HG03520 (cell line): ENCODE data around the gene ORMDL1.

Source experiments
- ATAC-seq: cut with Tn5 transposase; IDR thresholded peaks from one replicate; pipeline ENCODE4 v1.9.1; 2021; ENCODE audit warnings: mild to moderate bottlenecking, moderate library complexity; ENCODE audit not compliant: unreplicated experiment

ORMDL1 gene, protein sequence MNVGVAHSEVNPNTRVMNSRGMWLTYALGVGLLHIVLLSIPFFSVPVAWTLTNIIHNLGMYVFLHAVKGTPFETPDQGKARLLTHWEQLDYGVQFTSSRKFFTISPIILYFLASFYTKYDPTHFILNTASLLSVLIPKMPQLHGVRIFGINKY

DNA sequence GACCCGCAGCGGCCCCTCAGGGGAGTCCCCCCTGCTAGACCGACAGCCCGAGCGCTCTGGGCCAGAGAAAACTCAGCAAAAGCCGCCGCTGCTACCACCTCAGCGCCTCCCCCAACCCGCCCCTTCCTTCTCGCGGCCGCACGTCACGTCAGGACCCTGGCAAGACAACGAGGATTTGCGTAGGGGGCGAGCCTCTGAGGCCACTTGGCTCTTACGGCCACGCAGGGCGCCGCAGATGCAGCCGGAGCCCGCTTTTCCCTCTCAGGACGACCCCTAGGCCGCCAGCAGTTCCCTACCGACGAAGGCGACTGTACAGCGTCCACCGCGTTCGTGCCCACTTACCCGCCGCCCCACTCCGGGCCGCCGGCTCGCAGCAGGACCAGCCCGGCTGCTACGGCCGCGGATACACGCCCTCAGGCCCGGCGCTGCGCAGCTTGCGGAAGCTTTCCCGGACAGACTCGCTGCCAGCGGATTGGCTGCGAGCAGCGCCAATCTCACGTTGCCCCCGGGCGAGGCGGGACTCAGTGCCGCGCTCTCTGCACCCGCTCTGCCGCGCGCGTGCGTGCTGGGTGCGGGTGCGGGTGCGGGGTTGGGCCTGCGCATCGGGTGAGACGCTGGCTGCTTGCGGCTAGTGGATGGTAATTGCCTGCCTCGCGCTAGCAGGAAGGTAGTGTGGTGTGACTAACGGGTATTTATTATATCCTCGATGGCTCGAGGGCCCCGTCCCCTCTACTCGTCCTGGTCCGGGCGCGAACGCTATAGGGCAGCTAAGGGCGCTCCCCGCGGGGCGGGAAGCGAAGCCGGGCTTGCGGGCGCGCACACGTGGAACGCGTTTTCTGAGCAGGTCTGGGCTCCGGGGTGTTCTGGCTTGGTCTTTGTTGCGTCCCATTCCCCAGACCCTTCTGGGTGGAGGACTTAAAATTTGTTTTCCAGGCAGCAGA lies at the start of gene ORMDL1, which contains the start of gene PMS1:
TSS of gene ORMDL1 (minus strand) at position 413 of the 941 bp plus-strand sequence. CDS start 1,744 bp downstream, outside the sequence.
TSS of gene PMS1 (plus strand) at position 524 of the 941 bp plus-strand sequence. CDS start 7,360 bp downstream, outside the sequence.
- peak; percentile 94 for ATAC-seq

DNA sequence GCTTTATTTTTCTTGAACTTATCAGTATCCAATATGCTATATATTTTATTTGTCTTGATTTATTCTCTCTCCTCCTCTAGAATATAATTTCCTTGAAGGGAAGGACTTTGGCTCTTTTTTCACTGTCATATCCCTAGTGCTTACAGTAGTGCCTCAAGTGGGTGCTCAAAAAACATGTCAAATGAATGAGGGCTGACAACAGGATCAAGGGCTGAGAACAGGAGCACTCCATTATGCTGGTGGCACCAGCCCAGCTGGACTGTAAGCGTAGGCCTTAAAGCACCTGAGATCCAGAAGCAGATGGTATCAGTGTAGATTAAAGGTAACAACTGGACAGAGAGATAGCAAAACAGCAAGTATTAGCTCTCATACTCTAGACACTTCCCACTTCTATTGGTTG lies 46.4 kb upstream of the ORMDL1 start:
- ATAC-seq, result no peak

DNA sequence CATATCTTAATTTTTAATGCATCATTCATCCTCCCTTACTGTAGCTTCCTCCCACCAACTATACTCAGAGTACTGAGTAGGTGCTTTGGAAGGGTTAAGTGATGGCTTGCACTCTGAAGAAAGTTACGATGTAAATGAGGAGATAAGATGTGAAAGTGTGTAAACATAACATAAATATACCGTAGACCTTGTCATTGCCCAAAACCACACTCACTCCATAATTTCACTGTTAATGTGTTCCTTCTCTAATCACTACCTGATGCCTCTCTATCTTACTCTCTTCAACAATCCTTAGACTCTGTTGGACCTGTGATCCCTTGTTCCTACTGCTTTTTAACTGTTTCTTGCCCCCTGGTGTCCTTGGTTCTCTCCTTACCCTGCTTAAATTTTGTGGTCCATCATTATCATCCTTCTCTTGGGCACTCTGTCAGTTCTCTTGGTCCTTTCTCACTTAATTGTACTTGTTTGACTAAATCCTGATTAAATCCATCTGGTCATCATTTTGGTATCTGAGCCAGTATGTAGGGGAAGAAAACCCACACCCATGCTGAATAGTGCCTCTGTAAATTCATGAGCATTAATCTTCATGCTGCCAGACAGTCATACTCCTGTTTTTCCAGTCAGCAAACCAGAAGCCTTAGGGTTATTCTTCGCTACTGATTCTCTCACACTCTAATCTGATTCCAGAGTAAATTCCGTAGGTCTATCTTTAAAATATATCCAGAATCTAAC lies 45.1 kb upstream of the ORMDL1 start:
- no peak for ATAC-seq

DNA sequence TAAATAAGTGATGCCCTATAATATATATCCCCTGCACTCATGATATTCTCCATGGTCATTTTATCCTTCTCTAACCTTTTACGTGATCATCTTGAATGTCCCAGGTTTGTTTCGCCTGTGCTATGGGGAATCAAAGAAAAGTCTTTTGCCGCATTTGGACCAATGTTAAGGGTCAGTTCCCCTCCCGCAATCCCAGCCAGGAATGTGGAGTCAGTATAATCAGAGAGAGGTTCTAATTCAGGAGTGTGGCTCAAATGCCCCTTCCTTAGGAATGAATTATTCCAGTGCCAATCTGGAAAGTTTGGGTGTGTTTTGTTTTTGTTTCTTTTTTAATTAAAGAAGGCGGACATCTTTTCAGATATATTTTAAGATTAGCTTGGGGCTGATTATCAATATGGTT lies 41.9 kb upstream of the ORMDL1 start:
- ATAC-seq, result no peak

DNA sequence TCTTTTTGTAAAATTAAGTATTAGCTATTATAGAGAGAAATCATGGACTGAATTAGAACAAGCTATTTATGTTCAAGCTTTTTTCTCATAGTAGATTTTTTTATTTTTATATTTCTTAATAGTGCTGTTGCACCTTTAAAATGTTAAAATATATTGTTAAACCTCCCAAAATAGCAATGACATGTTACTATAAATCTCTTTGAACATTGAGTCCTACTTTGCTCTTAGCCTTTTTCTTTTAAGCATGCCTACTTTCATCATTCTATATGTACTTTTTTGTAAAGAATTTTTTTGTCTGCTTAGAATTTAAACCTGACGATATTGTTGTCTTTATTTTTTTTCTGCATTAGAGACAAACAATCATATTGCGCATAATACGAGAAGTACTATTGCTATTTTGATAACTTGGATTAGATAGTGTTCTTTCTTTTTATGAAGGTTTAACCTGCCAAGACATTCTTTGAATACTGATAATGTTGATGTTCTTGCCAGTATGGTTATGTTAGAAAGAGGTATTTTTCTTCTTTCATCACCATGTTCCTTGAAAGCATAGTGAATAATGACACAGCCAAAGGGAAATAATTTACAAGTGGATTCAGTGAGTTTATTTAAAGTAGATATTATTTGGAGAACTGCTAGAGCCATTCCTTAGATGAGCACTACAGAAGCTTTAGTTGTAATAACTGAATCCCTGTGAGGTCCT lies 40.7 kb upstream of the ORMDL1 start:
- ATAC-seq, result no peak

DNA sequence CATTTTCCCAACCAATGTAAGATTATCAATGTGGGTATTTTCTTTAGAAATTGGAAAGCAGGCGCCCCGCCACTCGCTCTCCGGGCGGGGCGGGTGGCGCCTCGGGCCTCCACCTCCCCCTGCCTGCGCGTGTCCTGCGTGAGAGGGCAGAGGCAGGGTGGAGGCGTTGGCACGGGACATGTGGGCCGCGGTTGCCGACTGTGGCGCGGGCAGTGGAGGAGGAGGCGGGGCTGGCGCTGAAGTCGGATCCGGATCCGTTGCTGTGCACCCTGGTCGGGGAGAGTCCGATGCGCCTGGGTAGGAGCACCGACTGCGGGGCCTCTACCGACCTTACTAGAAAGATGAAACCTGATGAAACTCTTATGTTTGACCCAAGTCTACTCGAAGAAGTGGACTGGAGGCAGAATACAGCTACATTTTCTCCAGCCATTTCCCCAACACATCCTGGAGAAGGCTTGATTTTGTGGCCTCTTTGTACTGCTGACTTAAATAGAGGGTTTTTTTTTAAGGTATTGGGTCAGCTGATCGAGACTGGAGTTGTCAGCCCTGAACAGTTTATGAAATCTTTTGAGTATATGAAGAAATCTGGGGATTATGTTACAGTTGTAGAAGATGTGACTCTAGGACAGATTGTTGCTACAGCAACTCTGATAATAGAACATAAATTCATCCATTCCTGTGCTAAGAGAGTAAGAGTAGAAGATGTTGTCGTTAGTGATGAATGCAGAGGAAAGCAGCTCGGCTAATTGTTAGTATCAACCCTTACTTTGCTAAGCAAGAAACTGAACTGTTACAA lies 38.0 kb upstream of the ORMDL1 start:
- no peak for ATAC-seq

DNA sequence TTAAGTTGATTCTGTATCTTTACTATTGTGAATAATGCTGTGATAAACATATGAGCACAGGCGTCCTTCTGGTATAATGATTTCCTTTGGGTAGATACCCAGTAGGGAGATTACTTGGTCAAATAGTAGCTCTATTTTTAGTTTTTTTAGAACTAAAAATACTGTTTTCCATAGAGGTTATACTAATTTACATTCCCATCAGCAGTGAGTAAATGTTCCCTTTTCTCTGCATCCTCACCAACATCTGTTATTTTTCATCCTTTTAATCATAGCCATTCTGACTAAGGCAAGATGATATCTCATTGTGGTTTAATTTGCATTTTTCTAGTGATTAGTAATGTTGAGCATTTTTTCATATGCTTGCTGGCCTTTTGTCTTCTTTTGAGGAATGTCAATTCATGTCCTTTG lies 35.2 kb upstream of the ORMDL1 start:
- ATAC-seq, result no peak

DNA sequence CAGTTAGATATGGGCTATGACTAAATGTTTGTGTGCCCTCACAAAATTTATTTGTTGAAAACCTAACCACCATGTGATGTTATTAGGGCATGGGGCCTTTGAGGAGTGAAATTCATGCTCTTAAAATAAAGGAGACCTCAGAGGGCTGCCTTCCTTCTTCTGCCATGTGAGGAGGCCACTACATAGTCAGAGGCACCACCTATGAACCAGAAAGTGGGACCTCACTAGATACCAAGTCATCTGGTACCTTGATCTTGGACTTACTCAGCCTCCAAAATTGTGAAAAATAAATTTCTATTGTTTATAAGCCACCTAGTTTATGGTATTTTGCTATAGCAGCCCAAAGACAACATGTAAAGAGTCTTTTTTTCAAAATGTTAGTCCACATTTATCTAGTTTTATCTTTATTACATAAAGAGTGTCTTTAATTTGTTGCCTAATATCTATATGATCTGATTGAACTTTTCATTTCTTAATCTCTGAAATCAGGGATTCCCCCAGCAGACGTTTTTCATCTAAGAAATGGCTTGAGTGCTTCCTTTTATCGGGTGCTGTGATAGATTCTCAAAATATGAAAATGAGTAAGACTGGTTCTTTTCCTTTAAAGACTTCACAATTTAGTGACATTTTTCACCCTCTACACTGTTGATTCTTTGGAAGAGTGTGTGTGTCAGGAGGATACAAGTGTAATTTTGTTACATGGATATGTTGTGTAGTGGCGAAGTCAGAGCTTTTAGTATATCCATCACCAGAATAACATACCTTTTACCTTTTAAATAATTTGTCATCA lies 34.3 kb upstream of the ORMDL1 start:
- ATAC-seq, result no peak

DNA sequence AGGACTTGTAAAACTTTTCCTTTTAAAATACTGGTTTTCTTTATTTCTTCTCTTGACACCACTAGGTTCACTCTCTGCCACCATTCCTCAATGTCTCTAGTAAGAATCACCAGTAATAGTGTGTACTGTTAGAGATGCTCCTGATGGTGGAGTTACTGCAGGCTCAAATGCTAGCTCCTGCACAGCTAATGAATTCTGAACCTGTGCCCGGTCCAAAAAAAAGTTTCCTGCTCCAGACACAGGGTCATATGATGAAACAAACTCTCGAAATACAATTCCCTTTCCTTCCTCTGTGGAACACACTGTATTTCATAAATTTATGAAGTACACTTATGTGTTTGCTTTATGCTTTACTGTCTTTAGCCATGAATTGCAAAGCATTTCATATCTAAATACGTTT lies 19.3 kb upstream of the ORMDL1 start:
- no peak for ATAC-seq

DNA sequence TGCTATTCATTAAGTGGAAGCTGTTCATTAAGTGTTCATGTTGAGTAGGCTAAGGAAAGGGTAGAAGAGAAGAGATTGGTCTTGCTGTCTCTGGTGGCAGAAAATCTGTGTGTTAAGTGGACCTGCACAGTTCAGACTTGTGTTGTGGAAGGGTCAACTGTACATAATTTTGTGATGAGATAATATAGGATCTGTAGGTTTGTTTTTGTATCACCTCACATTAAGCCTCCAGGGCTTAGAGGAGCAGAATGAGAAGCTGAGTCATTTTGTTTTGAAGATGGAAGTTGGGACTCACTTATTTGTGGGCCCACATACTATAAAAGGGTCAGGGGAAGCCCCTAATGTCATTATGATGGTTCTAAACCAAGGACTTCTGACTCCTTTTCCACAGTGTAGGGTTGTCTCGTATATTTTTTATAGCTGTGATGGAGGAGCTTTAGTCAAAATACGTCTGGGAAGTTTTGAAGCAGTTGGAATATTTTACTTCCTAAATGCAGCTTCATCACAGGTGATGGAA lies 18.3 kb upstream of the ORMDL1 start:
- no peak for ATAC-seq

DNA sequence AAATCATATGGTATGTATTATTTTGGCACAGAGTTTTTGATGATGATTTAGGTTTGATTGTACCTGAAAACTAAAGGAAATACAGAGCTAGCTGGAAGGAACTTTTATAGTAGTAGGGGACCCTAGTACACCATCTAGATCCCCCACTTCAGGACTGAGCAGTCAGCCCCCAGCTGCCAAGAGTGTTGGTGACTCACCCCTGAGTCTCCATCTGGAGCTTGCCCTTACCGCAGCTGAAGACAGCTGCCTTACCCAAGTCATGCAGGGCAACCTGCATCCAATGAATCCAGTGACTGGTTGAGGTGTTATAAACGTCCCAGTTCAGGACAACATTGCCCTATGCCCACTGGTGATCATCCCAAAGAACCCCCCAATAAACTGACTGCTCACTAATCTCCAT lies 15.4 kb upstream of the ORMDL1 start:
- no peak for ATAC-seq

DNA sequence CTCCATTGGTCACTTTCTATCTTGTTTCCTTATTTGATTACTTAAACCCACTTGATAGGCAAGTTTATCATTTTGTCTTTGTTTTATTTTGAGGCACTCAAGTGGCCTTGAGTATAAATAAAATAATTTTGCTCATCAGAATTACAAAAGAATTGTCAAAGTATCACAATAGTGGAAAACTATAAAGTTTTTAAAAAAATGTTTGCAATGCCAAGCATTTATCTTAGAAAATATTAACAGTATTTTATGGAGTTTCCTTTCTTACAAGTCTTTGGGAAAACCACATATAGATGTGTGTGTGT lies 14.8 kb upstream of the ORMDL1 start:
- ATAC-seq, result no peak

DNA sequence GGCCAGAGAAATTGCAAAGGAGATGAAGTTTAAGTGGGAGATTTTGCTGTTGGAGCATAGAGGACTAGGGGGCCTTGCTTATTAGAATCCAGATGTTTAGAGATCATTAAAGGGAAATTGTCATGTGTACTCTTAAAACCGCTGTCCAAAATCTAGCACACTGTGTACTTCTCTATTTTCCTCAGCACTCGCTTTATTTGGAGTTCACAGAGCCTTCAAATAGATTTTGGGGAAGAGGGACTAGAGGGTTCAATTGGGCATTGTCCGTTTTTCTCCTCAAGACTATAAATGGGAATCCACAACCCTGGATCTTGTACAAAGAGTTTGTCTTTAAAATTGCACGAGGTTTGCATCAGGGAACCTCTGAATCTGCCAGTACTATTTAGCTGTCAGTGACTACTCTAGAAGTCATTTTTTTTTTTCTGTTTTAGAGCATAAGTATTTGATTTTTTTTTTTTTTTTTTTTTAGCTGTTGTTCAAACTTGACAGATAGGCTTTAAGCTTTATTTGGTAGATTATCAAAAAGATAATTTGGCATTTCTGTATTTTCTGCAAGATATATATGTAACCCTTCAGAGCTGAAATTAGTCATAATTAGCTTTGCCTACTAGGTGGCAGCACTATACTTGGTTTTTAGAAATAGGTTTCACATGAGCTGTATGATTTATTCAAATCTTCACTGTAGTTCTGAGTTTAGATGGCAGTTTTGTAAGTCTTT lies 14.3 kb upstream of the ORMDL1 start:
- ATAC-seq, result no peak

DNA sequence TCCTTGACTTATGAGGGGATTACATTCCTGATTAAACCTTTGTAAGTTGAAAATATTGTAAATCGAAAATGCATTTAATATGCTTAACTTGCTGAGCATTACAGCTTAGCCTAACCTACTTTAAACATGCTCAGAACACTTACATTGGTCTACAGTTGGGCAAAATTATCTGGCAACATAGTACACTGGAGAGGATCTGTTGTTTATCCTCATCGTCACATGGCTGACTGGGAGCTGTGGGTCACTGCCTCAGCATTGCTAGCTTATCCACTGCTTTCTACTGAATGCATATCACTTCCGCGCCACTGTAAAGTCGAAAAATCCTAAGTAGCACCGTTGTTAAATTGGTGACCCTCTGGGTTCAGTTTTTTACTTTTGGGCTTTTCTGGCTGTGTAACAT lies 13.8 kb upstream of the ORMDL1 start:
- ATAC-seq, result no peak

DNA sequence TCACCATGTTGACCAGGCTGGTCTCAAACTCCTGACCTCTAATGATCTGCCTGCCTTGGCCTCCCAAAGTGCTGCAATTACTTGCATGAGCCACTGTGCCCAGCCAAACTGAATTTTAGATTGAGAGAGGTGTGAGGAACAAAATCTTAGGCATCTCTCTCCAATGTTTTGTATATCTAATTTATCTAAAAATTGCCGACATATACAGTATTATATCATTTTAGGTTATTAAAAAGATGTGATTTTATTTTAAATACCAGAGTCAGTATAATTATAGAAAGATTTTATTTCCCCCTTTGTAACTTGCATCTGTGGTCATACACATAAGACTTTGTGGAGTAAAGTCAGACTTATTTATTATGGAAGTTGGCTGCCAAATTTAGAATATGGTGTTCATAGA lies 10.2 kb upstream of the ORMDL1 start:
- no peak for ATAC-seq

DNA sequence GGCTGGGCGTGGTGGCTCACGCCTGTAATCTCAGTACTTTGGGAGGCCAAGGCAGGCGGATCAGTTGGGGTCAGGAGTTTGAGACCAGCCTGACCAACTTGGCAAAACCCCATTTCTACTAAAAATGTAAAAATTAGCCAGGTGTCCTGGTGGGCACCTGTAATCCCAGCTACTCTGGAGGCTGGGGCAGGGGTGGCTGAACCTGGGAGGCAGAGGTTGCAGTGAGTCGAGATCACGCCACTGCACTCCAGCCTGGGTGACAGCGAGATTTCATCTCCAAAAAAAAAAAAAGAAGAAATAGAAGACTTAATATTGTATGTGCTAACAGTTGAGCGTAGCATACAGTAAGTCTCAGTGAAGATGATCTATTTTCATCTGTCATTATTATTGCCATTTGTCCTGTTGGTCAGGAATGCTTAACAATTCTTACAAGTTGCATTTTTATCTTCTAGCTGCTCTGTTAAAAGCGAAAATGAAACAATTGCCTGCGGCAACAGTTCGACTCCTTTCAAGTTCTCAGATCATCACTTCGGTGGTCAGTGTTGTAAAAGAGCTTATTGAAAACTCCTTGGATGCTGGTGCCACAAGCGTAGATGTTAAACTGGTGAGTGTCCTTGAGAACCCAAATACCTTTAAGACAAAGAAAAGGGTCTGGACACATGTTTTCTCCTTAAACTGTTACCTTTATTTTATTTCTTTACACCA lies 7.4 kb upstream of the ORMDL1 start:
- no peak for ATAC-seq

DNA sequence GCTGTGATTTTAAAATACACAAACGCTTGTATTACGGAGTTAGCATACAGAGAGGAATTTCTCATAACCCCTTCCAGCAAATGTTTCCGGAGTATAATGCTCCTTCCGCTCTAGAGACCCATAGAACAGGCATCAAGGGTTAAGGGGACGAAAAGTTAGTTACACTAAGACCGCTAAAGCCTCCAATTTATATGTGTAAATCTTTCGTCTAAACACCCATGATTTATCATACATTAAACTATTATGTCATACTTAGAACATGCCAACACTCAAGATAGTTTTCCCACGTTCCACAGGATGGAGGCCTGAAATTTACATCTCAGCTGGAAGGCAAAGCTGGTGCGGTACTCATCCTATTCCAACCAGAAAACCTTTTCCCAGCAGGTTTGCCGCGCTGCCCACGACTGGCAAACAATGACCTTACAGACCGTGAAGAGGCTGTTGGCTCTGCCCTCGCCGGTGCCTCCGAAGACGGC lies 650 bp downstream of the ORMDL1 start:
- ATAC-seq, result peak; percentile 7

DNA sequence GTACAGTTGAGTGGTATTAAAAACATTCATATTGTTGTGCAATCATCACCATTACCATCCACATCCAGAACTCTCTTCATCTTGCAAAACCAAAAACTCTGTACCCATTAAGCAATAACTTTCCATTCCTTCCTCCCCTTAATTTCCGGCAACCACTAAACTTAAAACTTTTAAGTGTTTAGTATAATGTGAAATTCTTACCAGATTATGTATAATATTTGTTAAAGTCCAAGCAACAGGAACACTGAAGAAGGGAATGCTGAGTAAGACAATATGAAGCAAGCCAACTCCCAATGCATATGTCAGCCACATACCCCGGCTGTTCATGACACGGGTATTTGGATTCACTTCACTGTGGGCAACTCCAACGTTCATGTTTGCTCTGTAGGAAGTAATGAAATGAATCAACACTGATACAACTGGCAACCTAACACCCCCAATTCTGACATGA lies 1.9 kb downstream of the ORMDL1 start:
- no peak for ATAC-seq
